Activated CD8-positive, alpha-beta memory T cell treated with anti-CD3 and anti-CD28 coated beads, Interleukin-2, amount 50 U/mL, for 24 hours (primary cell): ENCODE measurements around the gene ADAMTS17.
A peak's percentile ranks its signal among the peaks of the same experiment; 100 is the strongest.

Source experiments
- DNase-seq: peaks from one replicate; pipeline ENCODE4 v3.0.0-alpha.2; 2020; ENCODE audit errors: extremely low read depth

The ADAMTS17 gene

GRCh38 chr15:100341750-100342560 is at the start of gene ADAMTS17:
Gene ADAMTS17 (minus strand): TSS chr15:100341975. CDS start chr15:100341899, 76 bp downstream.
- peak; percentile 89 for DNase-seq

GRCh38 chr15:100385300-100386050 is 43.7 kb upstream of the ADAMTS17 start:
- DNase-seq, result no peak

GRCh38 chr15:100384108-100384410 is 42.3 kb upstream of the ADAMTS17 start:
- DNase-seq, result no peak

GRCh38 chr15:100383302-100384107 is 41.7 kb upstream of the ADAMTS17 start:
- no peak for DNase-seq

GRCh38 chr15:100373942-100374341 is 32.2 kb upstream of the ADAMTS17 start:
- no peak for DNase-seq

GRCh38 chr15:100373120-100373896 is 31.5 kb upstream of the ADAMTS17 start:
- no peak for DNase-seq

- DNase-seq, result no peak
Measured at GRCh38 chr15:100372739-100373119, 31.0 kb upstream of the ADAMTS17 start.

- no peak for DNase-seq
Measured at GRCh38 chr15:100355342-100355741, 13.6 kb upstream of the ADAMTS17 start.

- no peak for DNase-seq
Measured at GRCh38 chr15:100353449-100353848, 11.7 kb upstream of the ADAMTS17 start.

- DNase-seq, result no peak
Measured at GRCh38 chr15:100350434-100351226, 8.9 kb upstream of the ADAMTS17 start.

- DNase-seq, result peak; percentile 60
Measured at GRCh38 chr15:100349696-100350433, 8.1 kb upstream of the ADAMTS17 start.

GRCh38 chr15:100349321-100349695 is 7.5 kb upstream of the ADAMTS17 start:
- DNase-seq, result no peak

GRCh38 chr15:100348578-100348977 is 6.8 kb upstream of the ADAMTS17 start:
- no peak for DNase-seq

GRCh38 chr15:100346866-100347512 is 5.2 kb upstream of the ADAMTS17 start:
- DNase-seq, result no peak

GRCh38 chr15:100345438-100345837 is 3.7 kb upstream of the ADAMTS17 start:
- no peak for DNase-seq

- DNase-seq, result no peak
Measured at GRCh38 chr15:100343251-100343650, 1.5 kb upstream of the ADAMTS17 start.

GRCh38 chr15:100341239-100341749 is 481 bp downstream of the ADAMTS17 start:
- DNase-seq, result no peak

GRCh38 chr15:100340721-100341238 is 995 bp downstream of the ADAMTS17 start:
- DNase-seq, result no peak

GRCh38 chr15:100339999-100340398 is 1.8 kb downstream of the ADAMTS17 start:
- DNase-seq, result no peak
